T-helper 2 cell treated with Interferon-gamma antibody and Interleukin-4, amounts not matched to agents 5 μg/mL and 100 μg/mL, for 36 hours (primary cell): ENCODE results near the gene LGALSL.
"Not testable (repeated sequence)": the region's sequence is repeated elsewhere in the genome, so short reads cannot be mapped to it uniquely, and the experiment has no call there.

ENCODE experiments used
- DNase-seq: peaks from one replicate; pipeline ENCODE4 v3.0.0; 2021; ENCODE audit warnings: low spot score
- H3K27ac Mint-ChIP-seq: one replicate; pipeline ENCODE4 v1.8.0; 2021; ENCODE audit warnings: mild to moderate bottlenecking, mixed read lengths
- H3K27me3 Mint-ChIP-seq: one replicate; pipeline ENCODE4 v1.8.0; 2021; ENCODE audit warnings: low read depth, mixed read lengths
- H3K36me3 Mint-ChIP-seq: one replicate; pipeline ENCODE4 v1.8.0; 2021; ENCODE audit warnings: low read depth, mixed read lengths
- H3K4me1 Mint-ChIP-seq: one replicate; pipeline ENCODE4 v1.8.0; 2021; ENCODE audit warnings: low read depth, mixed read lengths
- H3K4me3 Mint-ChIP-seq: one replicate; pipeline ENCODE4 v1.8.0; 2022; ENCODE audit warnings: mild to moderate bottlenecking, moderate library complexity, mixed read lengths
- H3K9me3 Mint-ChIP-seq: one replicate; pipeline ENCODE4 v1.8.0; 2021; ENCODE audit warnings: mixed read lengths

Gene LGALSL

DNA sequence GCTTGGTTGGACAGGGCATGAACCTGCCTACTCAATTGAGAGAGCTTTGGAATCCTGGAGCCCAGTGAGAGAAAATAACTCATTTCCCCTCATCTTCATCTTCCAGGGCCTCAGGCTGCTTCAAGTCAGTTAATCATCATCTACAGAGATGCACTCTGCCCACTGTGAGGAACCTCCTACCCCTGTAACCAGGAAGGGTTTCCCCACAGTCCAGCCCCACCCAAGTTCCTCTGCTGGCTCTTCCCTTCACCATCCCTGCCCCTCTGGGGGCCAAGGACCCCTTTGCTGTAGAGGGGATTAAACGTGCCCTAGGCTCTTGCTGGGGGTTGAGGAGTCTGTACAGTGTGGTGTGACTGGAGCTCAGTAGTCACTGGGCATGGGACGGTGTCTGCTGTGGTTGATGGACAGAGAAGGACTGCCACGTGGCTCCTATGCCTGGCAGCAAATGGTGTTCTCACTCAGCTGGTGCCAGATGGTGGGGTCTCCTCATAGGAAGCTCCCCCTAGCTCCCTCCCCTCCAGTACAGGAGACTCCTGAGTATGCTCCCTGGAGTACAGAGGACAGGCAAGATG, 29.5 kb upstream of the LGALSL start:
- no peak for DNase-seq
- Mint-ChIP-seq H3K9me3 (no peaks in the 10 kb centered on the region), H3K27ac (no peak overlapping the region), H3K4me3 (no peak overlapping the region), H3K27me3 (peaks cover 11% of the 10 kb centered on the region), H3K36me3 (no peaks in the 10 kb centered on the region), H3K4me1 (no peaks in the 10 kb centered on the region)

DNA sequence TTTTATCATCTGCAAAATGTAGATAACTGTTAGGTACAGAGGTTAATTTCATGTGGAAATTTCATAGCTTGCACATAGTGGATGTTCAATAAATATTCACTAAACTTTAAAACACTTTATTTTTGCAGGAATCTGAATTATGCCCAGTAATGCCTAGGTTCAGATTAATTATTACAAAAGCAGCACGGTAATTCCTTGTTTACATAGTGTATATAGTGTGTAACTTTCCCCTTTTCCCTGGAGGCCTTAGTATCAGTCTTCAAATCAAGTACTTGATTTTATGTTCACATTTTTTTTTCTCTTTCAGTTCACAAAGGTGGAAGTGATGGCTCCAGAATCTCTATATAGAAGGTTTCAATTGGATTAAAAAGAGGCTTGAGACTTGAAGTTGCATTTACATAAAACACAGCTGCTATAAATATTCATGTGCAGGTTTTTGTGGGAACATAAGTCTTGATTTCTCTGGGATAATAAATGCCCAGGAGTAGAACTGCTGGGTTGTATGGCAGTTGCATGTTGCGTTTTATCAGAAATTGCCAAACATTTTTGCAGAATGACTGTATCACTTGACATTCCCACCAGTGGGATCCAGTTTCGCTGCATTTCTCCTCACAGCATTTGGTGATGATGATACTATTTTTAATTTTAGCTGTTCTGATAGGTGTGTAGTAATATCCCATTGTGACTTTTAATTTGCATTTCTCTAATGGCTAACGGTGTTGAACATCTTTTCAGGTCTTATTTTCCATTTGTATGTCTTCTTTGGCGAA, 27.6 kb upstream of the LGALSL start:
- Mint-ChIP-seq H3K4me1 (no peaks in the 10 kb centered on the region), H3K4me3 (no peak overlapping the region), H3K9me3 (no peaks in the 10 kb centered on the region), H3K36me3 (no peaks in the 10 kb centered on the region), H3K27me3 (peaks cover 18% of the 10 kb centered on the region), H3K27ac (no peak overlapping the region)
- no peak for DNase-seq

DNA sequence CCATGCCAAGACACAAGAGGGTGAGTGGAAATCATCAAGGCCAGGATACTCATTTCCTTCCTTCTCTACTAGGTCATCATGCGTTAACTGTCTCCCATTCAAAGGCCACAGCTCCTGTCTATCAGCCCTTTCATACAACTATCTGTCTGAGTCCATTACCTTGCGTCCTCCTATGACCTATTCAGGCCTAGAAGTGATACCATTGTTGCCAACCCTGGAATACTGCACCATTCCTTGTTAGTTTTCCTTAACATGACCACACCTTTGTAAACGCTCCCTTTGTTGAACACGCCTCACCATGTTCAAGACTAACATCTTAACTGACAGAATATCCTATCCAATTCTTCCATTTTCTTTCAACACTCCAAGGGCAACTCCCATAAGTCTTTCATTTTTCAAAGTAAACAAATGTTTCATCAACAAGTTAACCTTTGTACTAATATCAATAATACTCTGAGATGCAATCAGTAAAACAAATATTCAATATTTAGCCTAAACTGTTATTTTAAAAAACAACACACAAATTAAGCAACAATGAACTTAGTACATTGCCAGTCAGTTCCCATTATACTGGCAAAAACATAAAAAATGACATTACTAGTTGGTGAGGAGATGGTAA, 19.8 kb upstream of the LGALSL start:
- no peak for DNase-seq
- Mint-ChIP-seq H3K9me3 (no peaks in the 10 kb centered on the region), H3K4me1 (no peaks in the 10 kb centered on the region), H3K27ac (no peak overlapping the region), H3K4me3 (no peak overlapping the region), H3K27me3 (peaks cover 42% of the 10 kb centered on the region), H3K36me3 (no peaks in the 10 kb centered on the region)

DNA sequence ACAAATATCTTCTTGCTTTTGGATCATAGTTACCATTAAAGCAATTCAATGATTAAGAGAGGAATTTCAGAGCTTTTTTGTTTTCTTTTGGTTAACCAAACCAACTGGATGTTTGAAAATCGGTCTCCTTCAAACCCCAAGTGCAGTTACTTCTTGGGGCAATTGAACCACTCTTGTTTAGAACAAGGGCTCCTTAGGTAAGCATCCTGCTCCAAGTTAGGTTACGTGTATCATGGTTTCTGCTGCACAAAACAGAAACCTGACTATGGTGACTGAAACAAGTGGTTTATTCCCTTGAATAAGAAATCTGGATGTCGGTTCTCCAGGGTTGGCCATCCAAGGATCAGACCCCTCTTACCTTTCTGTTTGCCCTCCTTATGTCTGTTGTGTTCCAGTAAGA, 16.1 kb upstream of the LGALSL start:
- Mint-ChIP-seq H3K27ac (no peak overlapping the region), H3K27me3 (peaks cover 43% of the 10 kb centered on the region), H3K9me3 (no peaks in the 10 kb centered on the region), H3K4me3 (no peak overlapping the region), H3K36me3 (no peaks in the 10 kb centered on the region), H3K4me1 (no peaks in the 10 kb centered on the region)
- DNase-seq = no peak

DNA sequence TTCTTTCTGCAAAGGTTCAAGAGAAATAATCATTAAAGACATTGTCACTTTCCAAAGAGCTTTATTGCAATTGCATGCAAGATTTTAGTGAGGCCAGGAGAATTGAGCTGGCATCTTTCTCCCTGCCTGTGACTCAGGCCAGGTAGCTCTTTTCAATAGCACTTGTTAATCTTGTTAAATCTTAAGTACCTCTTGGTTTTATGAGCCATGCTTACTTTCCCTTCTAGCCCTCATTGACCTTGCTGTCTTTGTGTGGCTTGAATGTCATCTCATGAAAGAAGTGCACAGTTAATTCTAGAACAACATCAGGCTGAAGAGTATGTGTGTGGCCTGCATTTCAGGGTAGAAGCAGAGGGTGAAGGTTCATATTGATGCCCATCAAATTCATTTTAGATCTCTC, 14.8 kb upstream of the LGALSL start:
- no peak for DNase-seq
- Mint-ChIP-seq H3K27me3 (peaks cover 46% of the 10 kb centered on the region), H3K4me3 (no peak overlapping the region), H3K4me1 (no peaks in the 10 kb centered on the region), H3K9me3 (no peaks in the 10 kb centered on the region), H3K36me3 (no peaks in the 10 kb centered on the region), H3K27ac (no peak overlapping the region)

DNA sequence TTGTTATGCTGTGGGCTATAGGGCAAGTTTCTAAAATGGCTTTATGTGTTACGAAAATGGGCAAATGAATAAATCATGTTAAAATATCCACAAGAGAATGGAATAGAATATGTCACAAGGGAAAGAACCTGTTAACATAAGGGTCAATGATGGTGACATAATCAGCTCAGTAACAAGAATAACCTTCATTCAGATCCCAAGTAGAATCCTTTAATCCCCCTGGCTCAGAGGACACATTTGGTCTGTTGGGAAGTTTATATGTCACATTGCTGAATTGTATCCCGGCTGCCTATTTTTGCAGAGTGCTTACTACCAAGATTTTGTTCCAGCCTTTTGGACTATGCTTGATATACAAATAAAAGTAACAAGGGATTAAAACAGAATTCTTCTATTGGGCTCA, 13.1 kb upstream of the LGALSL start:
- Mint-ChIP-seq H3K27me3 (peaks cover 44% of the 10 kb centered on the region), H3K4me1 (no peaks in the 10 kb centered on the region), H3K9me3 (no peaks in the 10 kb centered on the region)

DNA sequence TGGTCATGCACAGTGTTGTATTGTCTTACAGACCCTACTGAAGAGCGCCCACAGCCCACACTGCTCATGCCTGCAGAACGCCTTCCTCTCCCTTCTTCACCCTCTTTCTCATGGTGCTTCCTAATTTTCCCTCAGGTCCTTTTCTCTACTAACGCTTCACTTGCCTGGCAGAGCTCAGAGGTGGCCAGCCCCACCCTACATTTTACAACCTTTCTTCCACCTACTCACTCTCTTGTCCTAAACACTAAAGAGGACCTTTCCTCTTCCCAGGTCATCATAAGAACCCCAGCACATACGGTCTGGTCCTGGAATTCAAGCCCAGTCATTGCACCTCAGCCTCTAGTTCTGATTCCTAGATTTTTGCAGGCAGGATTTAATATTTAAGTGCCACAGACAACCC, 11.7 kb upstream of the LGALSL start:
- DNase-seq = no peak
- H3K36me3 Mint-ChIP-seq = no peaks in the 10 kb centered on the region
- no peak overlapping the region for H3K27ac Mint-ChIP-seq
- H3K27me3 Mint-ChIP-seq = peaks cover 48% of the 10 kb centered on the region
- H3K9me3 Mint-ChIP-seq = no peaks in the 10 kb centered on the region
- H3K4me3 Mint-ChIP-seq = no peak overlapping the region
- H3K4me1 Mint-ChIP-seq = no peaks in the 10 kb centered on the region

More for the DNA sequence above, 13.1 kb upstream of the LGALSL start:
- Mint-ChIP-seq H3K36me3 (no peaks in the 10 kb centered on the region), H3K27ac (no peak overlapping the region), H3K4me3 (no peak overlapping the region)
- no peak for DNase-seq

DNA sequence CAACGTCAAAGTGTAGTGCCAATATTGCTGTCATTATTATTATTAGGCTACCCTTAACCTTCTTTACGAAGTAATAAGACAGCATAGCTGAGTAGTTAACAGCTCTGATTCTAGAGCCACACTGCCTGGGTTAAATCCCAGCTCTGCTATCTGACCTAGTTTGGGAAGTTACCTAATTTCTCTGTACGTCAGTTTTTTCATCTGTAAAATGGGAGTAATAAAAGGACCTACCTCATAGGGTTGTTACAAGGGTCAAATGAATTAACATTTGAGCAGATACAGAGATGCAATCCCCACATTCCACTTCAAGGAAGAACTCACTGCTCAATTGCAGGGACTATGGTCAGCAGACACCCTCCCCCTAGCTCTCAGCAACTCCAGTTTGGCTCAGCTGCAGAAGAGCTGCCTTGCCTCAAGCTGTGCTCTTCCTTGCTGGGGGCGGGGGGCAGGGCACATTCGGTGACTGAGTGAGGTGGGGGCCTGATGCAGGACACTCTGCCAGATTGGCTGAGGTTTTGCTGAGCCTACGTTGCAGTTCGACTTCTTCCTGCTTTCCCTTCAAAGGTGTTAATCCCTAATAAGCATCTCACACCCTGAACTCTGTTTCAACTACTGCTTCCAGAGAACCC, 11.0 kb upstream of the LGALSL start:
- DNase-seq = no peak
- no peaks in the 10 kb centered on the region for H3K4me1 Mint-ChIP-seq
- H3K27ac Mint-ChIP-seq = no peak overlapping the region
- no peaks in the 10 kb centered on the region for H3K36me3 Mint-ChIP-seq
- H3K9me3 Mint-ChIP-seq = no peaks in the 10 kb centered on the region
- H3K4me3 Mint-ChIP-seq = no peak overlapping the region
- peaks cover 50% of the 10 kb centered on the region for H3K27me3 Mint-ChIP-seq

DNA sequence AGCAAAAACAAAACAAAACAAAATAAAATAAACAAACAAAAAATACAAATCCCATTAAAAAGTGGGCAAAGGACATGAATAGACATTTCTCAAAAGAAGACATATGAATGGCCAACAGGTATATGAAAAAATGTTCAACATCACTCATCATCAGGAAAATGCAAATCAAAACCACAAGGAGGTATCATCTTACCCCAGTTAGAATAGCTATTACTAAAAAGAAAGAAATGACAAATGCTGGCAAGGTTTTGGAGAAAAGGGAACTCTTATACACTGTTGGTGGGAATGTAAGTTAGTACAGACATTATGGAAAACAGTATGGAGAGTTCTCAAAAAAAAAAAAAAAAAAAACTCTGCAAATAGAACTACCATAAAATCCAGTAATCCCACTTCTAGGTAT, 8.0 kb upstream of the LGALSL start:
- peaks cover 41% of the 10 kb centered on the region for H3K27me3 Mint-ChIP-seq
- DNase-seq = not testable (repeated sequence)

DNA sequence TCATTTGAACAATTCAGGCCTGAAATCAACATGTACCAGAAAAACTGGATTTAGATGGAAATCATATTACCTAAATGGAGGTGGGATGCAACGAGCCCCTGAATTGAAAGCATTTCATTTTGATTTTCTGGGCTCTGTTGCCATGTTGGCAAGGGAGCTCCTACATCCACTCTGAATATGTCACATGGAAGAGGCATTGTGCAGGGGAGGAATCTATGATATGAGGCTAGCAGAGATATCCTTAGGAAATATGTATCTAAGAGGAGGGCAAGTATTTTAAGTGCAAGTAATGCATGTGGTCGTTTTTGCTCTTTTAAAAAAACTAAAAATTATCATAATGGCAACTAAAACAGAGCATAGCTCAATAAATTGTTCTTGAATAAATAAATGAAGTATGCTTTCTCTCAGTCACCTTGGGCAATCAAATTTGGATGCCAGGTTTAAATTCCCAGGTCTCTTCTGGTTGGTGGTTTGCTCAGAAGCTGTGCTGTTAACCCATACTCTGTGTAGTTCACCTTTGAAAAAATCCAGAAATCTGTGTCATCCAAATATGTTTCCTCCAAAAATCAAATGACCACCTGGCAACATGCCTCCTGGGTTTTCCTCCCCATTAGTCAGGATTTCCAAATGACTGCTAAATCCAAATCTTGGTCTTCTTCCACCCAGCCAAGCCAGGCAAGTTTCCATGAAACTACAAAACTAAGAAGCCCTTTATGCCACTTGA, 6.5 kb upstream of the LGALSL start:
- no peaks in the 10 kb centered on the region for H3K4me1 Mint-ChIP-seq
- no peaks in the 10 kb centered on the region for H3K9me3 Mint-ChIP-seq
- no peak for DNase-seq
- H3K27me3 Mint-ChIP-seq = peaks cover 50% of the 10 kb centered on the region
- H3K4me3 Mint-ChIP-seq = no peak overlapping the region
- H3K36me3 Mint-ChIP-seq = no peaks in the 10 kb centered on the region
- no peak overlapping the region for H3K27ac Mint-ChIP-seq

More for the DNA sequence above, 8.0 kb upstream of the LGALSL start:
- H3K4me1 Mint-ChIP-seq, H3K36me3 Mint-ChIP-seq, H3K27ac Mint-ChIP-seq, H3K9me3 Mint-ChIP-seq, H3K4me3 Mint-ChIP-seq: not testable (repeated sequence)

DNA sequence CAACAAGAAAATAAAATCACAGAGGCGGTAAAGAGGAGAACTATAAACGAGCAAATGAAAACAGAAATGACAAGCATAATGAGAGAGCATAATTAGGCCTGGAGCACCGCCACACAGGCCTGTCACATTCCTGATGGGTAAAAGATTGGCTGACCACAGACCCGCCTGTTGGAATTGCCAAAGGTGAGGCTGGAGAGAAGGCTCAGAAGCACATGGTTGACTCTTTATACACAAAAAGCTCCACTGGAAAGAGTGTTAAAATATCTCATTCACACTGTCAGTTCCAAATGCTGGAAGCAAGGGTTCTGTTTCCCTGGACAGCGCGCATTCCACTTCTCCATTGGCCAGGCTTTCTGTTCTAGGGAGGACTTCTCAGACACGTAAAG, 5.9 kb upstream of the LGALSL start:
- H3K36me3 Mint-ChIP-seq = no peaks in the 10 kb centered on the region
- peaks cover 53% of the 10 kb centered on the region for H3K27me3 Mint-ChIP-seq
- H3K27ac Mint-ChIP-seq = no peak overlapping the region
- H3K9me3 Mint-ChIP-seq = no peaks in the 10 kb centered on the region
- H3K4me3 Mint-ChIP-seq = no peak overlapping the region
- no peak for DNase-seq
- no peaks in the 10 kb centered on the region for H3K4me1 Mint-ChIP-seq

DNA sequence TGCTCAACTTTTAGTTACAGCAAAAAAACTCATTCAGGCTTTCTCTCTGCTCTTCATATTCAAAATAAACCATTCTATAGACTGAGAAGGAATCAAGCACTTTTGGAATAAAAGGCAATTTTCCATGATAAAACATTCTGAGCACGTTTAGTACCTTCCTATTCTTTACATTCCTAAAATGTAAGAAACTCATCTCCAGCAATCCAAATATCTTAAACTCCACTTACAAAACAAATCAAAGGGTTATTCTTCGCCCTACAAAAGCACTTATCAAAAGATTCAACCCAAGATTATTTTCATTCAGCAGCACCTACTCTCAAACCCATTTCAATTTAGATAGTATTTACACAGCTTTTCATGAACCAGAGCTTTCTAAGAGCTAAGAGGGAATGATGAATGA, 2.9 kb upstream of the LGALSL start:
- no peaks in the 10 kb centered on the region for H3K9me3 Mint-ChIP-seq
- peaks cover 56% of the 10 kb centered on the region for H3K27me3 Mint-ChIP-seq
- H3K27ac Mint-ChIP-seq = no peak overlapping the region
- no peak for DNase-seq
- no peaks in the 10 kb centered on the region for H3K36me3 Mint-ChIP-seq
- H3K4me1 Mint-ChIP-seq = peaks cover 8% of the 10 kb centered on the region
- H3K4me3 Mint-ChIP-seq = no peak overlapping the region

DNA sequence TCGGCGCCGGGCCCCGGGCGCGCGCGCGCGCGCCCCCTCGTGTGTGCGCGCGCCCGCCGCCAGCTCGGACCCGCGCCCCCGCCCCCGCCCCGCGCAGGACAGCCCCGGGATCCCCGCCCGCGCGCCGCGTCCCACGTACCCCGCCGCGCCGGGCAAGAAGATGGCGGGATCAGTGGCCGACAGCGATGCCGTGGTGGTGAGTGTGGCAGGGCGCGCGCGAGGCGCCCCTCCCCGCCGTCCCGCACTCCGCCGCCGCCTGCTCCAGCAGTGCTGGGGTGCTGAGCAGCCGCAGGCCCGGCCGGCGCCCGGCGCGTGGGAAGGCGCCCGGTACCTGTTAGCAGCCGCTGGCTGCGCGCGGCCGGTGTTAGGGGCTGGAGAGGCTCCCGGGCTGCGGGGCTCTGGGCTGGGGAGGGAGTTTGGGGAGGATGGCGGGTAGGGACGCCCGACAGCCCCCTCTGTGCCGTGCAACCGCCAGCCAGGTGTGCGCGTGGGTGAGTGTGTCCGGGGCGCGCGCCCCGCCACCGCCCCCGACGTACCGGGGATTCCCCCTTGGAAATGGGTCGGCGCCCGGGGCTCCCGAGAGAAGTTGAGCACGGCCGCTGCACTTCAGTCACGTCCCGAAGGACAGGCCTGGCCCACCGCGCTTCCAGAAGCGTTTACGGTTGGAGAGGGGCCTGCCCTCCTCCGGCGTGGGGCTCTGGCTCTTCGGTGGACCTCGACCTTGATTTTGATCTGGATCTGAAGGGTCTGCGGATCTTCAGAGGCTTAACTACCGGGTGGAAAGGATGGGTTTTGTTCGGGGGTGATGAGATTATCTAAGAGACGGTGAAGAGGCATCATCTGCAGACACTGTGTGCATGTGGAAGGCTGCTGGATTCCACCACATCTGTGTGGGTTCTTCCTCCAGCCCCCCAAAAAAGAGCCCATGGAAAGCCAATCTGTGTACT, 697 bp downstream of the LGALSL start:
- H3K9me3 Mint-ChIP-seq = no peaks in the 10 kb centered on the region
- H3K36me3 Mint-ChIP-seq = no peaks in the 10 kb centered on the region
- peaks cover 8% of the 10 kb centered on the region for H3K4me1 Mint-ChIP-seq
- H3K4me3 Mint-ChIP-seq = peak overlapping the region; percentile 78
- H3K27me3 Mint-ChIP-seq = peaks cover 56% of the 10 kb centered on the region
- H3K27ac Mint-ChIP-seq = no peak overlapping the region
- peak; percentile 57 for DNase-seq
